DOHH2 (cell line): Measurements from ENCODE around the gene RPL28.

Source experiments
- H3F3A ChIP-seq: fragments of 200-600 bp; sonication (generic), shearing (Covaris generic); 2 replicates; pipeline ENCODE4 v1.6.0; 2016; ENCODE audit warnings: antibody characterized with exemption, mild to moderate bottlenecking; ENCODE audit not compliant: control insufficient read depth, insufficient read depth
- H3K27ac ChIP-seq: fragments of 200-600 bp; sonication (generic); 2 replicates; pipeline ENCODE4 v1.5.1; 2014; ENCODE audit warnings: low read depth, mild to moderate bottlenecking, low read length, moderate library complexity
- H3K27me3 ChIP-seq: fragments of 200-600 bp; sonication (generic); 2 replicates; pipeline ENCODE4 v1.6.1; 2014; ENCODE audit warnings: mild to moderate bottlenecking, low read length, mixed read lengths; ENCODE audit not compliant: control insufficient read depth
- H3K36me3 ChIP-seq: fragments of 200-600 bp; sonication (generic); 2 replicates; pipeline ENCODE4 v1.6.1; 2014; ENCODE audit warnings: mild to moderate bottlenecking, low read length, moderate library complexity, mixed read lengths; ENCODE audit not compliant: control insufficient read depth
- H3K4me1 ChIP-seq: fragments of 200-600 bp; sonication (generic); 2 replicates; pipeline ENCODE4 v1.6.1; 2014; ENCODE audit warnings: mild to moderate bottlenecking, low read length, mixed read lengths; ENCODE audit not compliant: control insufficient read depth
- H3K4me2 ChIP-seq: fragments of 200-600 bp; sonication (generic); 2 replicates; pipeline ENCODE4 v1.6.0; 2014; ENCODE audit warnings: mild to moderate bottlenecking, low read length, moderate library complexity
- H3K4me3 ChIP-seq: fragments of 200-600 bp; sonication (generic); 2 replicates; pipeline ENCODE4 v1.5.1; 2014; ENCODE audit warnings: mild to moderate bottlenecking, low read length, mixed read lengths
- H3K79me2 ChIP-seq: fragments of 200-600 bp; sonication (generic); 2 replicates; pipeline ENCODE4 v1.6.1; 2014; ENCODE audit warnings: mild to moderate bottlenecking, low read length, mixed read lengths; ENCODE audit not compliant: control insufficient read depth
- H3K9me2 ChIP-seq: fragments of 200-600 bp; sonication (generic); replicated peaks from 2 replicates; pipeline ENCODE4 v1.6.1; 2014; ENCODE audit warnings: mild to moderate bottlenecking, low read length, mixed read lengths; ENCODE audit not compliant: control insufficient read depth
- H3K9me3 ChIP-seq: fragments of 200-600 bp; sonication (generic); 2 replicates; pipeline ENCODE4 v1.6.1; 2014; ENCODE audit warnings: antibody characterized with exemption, low read length, mixed read lengths; ENCODE audit not compliant: control insufficient read depth, insufficient read depth
- H4K20me1 ChIP-seq: fragments of 200-600 bp; sonication (generic); 2 replicates; pipeline ENCODE4 v1.6.0; 2014; ENCODE audit warnings: low read depth, mild to moderate bottlenecking, antibody characterized with exemption, low read length, moderate library complexity; ENCODE audit not compliant: control insufficient read depth, insufficient read depth
- CTCF ChIP-seq: fragments of 200-600 bp; sonication (generic); IDR thresholded peaks from one replicate; pipeline ENCODE4 v1.5.1; 2014; ENCODE audit warnings: antibody characterized with exemption, mild to moderate bottlenecking, low read depth, low read length; ENCODE audit not compliant: poor library complexity, severe bottlenecking
- EZH2phosphoT487 ChIP-seq: fragments of 200-600 bp; sonication (generic); IDR thresholded peaks from 2 replicates; pipeline ENCODE4 v1.6.1; 2017; ENCODE audit warnings: borderline replicate concordance, mild to moderate bottlenecking, antibody characterized with exemption, low read length, moderate library complexity, mixed read lengths

Gene RPL28

GRCh38 chr19:55341595-55342531 is 43.9 kb upstream of the RPL28 start:
- Histone ChIP-seq H3K4me1 (peaks cover 23% of the 10 kb centered on the region), H3K36me3 (peaks cover 16% of the 10 kb centered on the region), H4K20me1 (0 out of 2 replicates have a peak, but pooled peaks cover 3% of the 10 kb centered on the region), H3K27me3 (peaks cover 5% of the 10 kb centered on the region), H3F3A (no peaks in the 10 kb centered on the region), H3K27ac (no peak overlapping the region), H3K79me2 (peaks cover 18% of the 10 kb centered on the region), H3K9me3 (no peaks in the 10 kb centered on the region), H3K4me3 (peak overlapping the region; percentile 99), H3K9me2 (no peaks in the 10 kb centered on the region), H3K4me2 (peak overlapping the region; percentile 92)
- TF ChIP-seq EZH2phosphoT487 (no peak), CTCF (no peak)

GRCh38 chr19:55344444-55344843 is 41.3 kb upstream of the RPL28 start:
- H3K4me1 ChIP-seq = peaks cover 14% of the 10 kb centered on the region
- H4K20me1 ChIP-seq = 0 out of 2 replicates have a peak, but pooled peaks cover 3% of the 10 kb centered on the region
- TF ChIP-seq CTCF (no peak), EZH2phosphoT487 (no peak)
- no peaks in the 10 kb centered on the region for H3K9me2 ChIP-seq
- H3K27me3 ChIP-seq = no peaks in the 10 kb centered on the region
- peaks cover 18% of the 10 kb centered on the region for H3K79me2 ChIP-seq
- no peak overlapping the region for H3K4me2 ChIP-seq
- peaks cover 16% of the 10 kb centered on the region for H3K36me3 ChIP-seq
- no peak overlapping the region for H3K4me3 ChIP-seq
- no peak overlapping the region for H3K27ac ChIP-seq
- H3K9me3 ChIP-seq = no peaks in the 10 kb centered on the region
- no peaks in the 10 kb centered on the region for H3F3A ChIP-seq

GRCh38 chr19:55345101-55345817 is 40.5 kb upstream of the RPL28 start:
- H3K79me2 ChIP-seq = peaks cover 16% of the 10 kb centered on the region
- H4K20me1 ChIP-seq = 0 out of 2 replicates have a peak, but pooled peaks cover 3% of the 10 kb centered on the region
- H3K9me2 ChIP-seq = no peaks in the 10 kb centered on the region
- TF ChIP-seq CTCF = no peak
- TF ChIP-seq EZH2phosphoT487 = no peak
- H3K9me3 ChIP-seq = no peaks in the 10 kb centered on the region
- no peaks in the 10 kb centered on the region for H3K27me3 ChIP-seq
- H3K4me3 ChIP-seq = no peak overlapping the region
- H3F3A ChIP-seq = no peaks in the 10 kb centered on the region
- peaks cover 14% of the 10 kb centered on the region for H3K4me1 ChIP-seq
- H3K36me3 ChIP-seq = peaks cover 16% of the 10 kb centered on the region
- no peak overlapping the region for H3K27ac ChIP-seq
- no peak overlapping the region for H3K4me2 ChIP-seq
